ENCODE data around the gene ZNF599.

GRCh38 chr19:34733746-34734536 is 39.1 kb downstream of the ZNF599 start, which contains the start of gene ZNF181:
- TF ChIP-seq CTCF (IDR thresholded peaks at IDR 0.05 in 8 of 11, conservative IDR thresholded peaks at IDR 0.05 in 3 of 11): peak in 2 of 11 experiments; percentile 6 to 8
- TF ChIP-seq POLR2A (IDR thresholded peaks at IDR 0.05): peak in 2 of 3 donors; percentile 34 to 61
